Rectal smooth muscle tissue (tissue), 1 donor: ENCODE data around the gene PPIP5K1.

ENCODE experiments used
- H3K27ac ChIP-seq: one replicate; pipeline ENCODE4 v1.7.0; 2013; ENCODE audit warnings: low read depth, low read length, inconsistent platforms
- H3K27me3 ChIP-seq: one replicate; pipeline ENCODE4 v1.7.0; 2013; ENCODE audit warnings: low read length; ENCODE audit not compliant: control insufficient read depth, insufficient read depth
- H3K36me3 ChIP-seq: one replicate; pipeline ENCODE4 v1.7.0; 2013; ENCODE audit warnings: low read length; ENCODE audit not compliant: control insufficient read depth, insufficient read depth
- H3K4me1 ChIP-seq: one replicate; pipeline ENCODE4 v1.7.0; 2013; ENCODE audit warnings: low read length; ENCODE audit not compliant: control insufficient read depth, insufficient read depth
- H3K4me3 ChIP-seq: one replicate; pipeline ENCODE4 v1.7.0; 2013; ENCODE audit warnings: low read length
- H3K9ac ChIP-seq: one replicate; pipeline ENCODE4 v1.7.0; 2013; ENCODE audit warnings: low read length

Gene PPIP5K1

DNA sequence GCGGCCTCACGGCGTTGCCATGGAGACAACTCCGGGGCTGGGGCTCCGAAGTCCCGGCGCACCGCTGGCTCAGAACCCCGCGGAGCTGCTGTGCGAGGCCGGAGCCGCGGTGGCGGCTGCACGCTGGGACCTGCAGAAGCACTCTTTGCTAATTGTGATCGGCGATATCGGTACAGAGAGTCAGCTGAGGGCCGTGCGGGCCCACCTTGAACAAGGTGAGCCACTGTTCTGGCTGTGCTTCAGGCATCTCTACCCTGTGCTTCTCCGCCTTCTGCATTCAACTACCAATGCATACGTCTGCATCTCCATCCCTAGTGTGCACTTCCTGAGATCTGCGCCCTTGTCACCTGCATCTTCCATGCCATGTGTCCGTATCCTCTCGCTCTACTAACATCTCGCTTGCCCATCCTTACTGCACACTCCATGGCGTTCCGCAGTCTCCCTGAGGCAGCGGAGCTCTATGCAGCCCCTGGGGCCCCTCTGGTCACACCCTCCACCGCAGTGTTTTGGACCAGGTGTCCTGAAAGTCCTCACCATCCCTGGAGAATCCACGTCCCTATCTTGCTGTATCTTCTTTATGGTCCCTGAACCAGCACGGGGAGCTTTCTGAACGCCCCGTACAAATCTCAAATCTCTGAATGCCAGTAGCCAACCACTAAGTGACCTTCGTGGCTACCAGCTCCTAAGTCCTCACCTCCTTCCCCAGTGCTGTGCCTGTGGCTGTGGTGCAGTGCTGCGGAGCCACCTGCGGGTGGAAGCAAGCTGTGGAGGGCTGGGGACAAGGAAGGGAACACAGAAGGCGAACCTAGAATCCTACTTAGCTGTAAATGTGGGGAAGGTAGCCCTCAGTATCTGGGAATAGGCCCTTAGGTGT, 78.8 kb downstream of the PPIP5K1 start:
- Histone ChIP-seq H3K27ac (no peak overlapping the region), H3K9ac (no peak overlapping the region)

GRCh38 chr15:43510200-43511011, 79.6 kb downstream of the PPIP5K1 start:
- Histone ChIP-seq H3K4me1 (peaks cover 17% of the 10 kb centered on the region), H3K36me3 (no peaks in the 10 kb centered on the region), H3K9ac (no peak overlapping the region), H3K27ac (peak overlapping the region; percentile 94), H3K27me3 (no peaks in the 10 kb centered on the region), H3K4me3 (peak overlapping the region; percentile 89)

More for the DNA sequence above, 78.8 kb downstream of the PPIP5K1 start:
- H3K27me3 ChIP-seq: no peaks in the 10 kb centered on the region
- no peaks in the 10 kb centered on the region for H3K36me3 ChIP-seq
- H3K4me3 ChIP-seq: peak overlapping the region; percentile 89
- peaks cover 25% of the 10 kb centered on the region for H3K4me1 ChIP-seq

GRCh38 chr15:43509660-43510199, 80.3 kb downstream of the PPIP5K1 start:
- peak overlapping the region; percentile 94 for H3K27ac ChIP-seq
- no peaks in the 10 kb centered on the region for H3K27me3 ChIP-seq
- no peak overlapping the region for H3K9ac ChIP-seq
- H3K4me1 ChIP-seq: peaks cover 17% of the 10 kb centered on the region
- H3K36me3 ChIP-seq: no peaks in the 10 kb centered on the region
- H3K4me3 ChIP-seq: peak overlapping the region; percentile 52

GRCh38 chr15:43508991-43509659, 80.9 kb downstream of the PPIP5K1 start:
- H3K4me3 ChIP-seq: peak overlapping the region; percentile 52
- H3K9ac ChIP-seq: no peak overlapping the region
- H3K4me1 ChIP-seq: peaks cover 17% of the 10 kb centered on the region
- peak overlapping the region; percentile 94 for H3K27ac ChIP-seq
- no peaks in the 10 kb centered on the region for H3K27me3 ChIP-seq
- H3K36me3 ChIP-seq: no peaks in the 10 kb centered on the region

GRCh38 chr15:43508421-43508820, 81.6 kb downstream of the PPIP5K1 start:
- peak overlapping the region; percentile 94 for H3K27ac ChIP-seq
- no peaks in the 10 kb centered on the region for H3K27me3 ChIP-seq
- no peak overlapping the region for H3K9ac ChIP-seq
- no peaks in the 10 kb centered on the region for H3K36me3 ChIP-seq
- peaks cover 17% of the 10 kb centered on the region for H3K4me1 ChIP-seq
- H3K4me3 ChIP-seq: no peak overlapping the region

- H3K9ac ChIP-seq: no peak overlapping the region
- H3K27ac ChIP-seq: no peak overlapping the region
Measured at GRCh38 chr15:43505738-43506137, 84.3 kb downstream of the PPIP5K1 start.

GRCh38 chr15:43499635-43500034, 90.4 kb downstream of the PPIP5K1 start:
- Histone ChIP-seq H3K27me3 (no peaks in the 10 kb centered on the region), H3K36me3 (no peaks in the 10 kb centered on the region), H3K9ac (no peak overlapping the region), H3K27ac (no peak overlapping the region), H3K4me1 (no peaks in the 10 kb centered on the region), H3K4me3 (no peak overlapping the region)

More at GRCh38 chr15:43505738-43506137, 84.3 kb downstream of the PPIP5K1 start:
- H3K36me3 ChIP-seq: no peaks in the 10 kb centered on the region
- peaks cover 17% of the 10 kb centered on the region for H3K4me1 ChIP-seq
- H3K4me3 ChIP-seq: no peak overlapping the region
- no peaks in the 10 kb centered on the region for H3K27me3 ChIP-seq

DNA sequence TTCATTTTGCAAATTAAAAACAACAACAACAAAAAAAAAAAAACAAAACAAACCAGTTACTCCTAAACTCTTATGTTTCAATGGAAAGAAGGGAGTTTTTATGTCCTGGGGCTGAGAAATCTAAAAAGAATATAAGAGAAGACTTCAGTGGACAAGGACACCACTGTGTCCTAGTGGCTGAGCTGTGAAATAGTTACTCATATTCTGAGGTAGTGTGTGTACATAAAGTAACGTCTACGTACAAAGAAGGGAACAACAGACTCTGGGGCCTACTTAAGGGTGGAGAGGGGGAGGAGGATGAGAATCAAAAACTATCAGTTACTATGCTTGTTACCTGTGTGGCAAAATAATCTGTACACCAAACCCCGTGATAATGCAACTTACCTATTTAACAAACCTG, 91.0 kb downstream of the PPIP5K1 start:
- no peak overlapping the region for H3K9ac ChIP-seq
- H3K4me3 ChIP-seq: no peak overlapping the region
- no peaks in the 10 kb centered on the region for H3K4me1 ChIP-seq
- H3K27ac ChIP-seq: no peak overlapping the region
- no peaks in the 10 kb centered on the region for H3K27me3 ChIP-seq
- H3K36me3 ChIP-seq: no peaks in the 10 kb centered on the region

DNA sequence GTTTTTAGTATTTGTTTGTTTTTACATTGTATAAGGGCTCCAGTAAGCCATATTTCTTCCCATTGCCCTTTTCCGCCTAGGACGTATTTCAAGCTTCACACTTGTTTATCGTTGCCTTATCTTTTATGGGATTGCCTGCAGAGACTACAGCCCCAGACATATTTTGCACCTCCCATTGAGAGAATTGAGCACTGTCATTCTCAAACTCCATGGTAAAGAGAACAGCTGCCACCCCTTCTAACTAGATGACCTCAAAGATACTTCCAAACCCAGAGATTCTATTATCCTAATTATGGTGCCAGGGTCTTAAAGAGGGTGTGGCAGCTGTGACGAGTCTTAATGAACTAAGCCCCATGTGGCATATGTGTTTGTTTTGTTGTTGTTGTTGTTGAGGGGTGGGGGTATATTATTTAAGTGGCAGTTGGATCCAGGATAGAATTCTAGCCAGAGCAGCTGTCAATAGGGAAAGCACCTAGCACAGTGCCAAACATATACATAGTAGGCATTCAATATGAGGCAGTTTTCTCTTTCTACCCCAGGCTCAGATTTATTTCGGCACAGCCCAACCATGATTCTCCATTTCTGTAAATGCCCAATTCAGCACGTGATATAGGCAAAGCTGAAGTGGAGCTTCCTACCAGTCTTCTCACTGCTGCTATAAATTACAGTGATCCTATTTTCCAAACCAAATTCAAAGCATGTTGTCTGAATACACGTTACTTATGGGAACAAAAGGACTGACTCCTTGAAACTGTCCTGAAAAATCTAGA, 96.1 kb downstream of the PPIP5K1 start:
- Histone ChIP-seq H3K4me1 (peaks cover 9% of the 10 kb centered on the region), H3K9ac (no peak overlapping the region), H3K27ac (peak overlapping the region; percentile 91), H3K27me3 (no peaks in the 10 kb centered on the region), H3K36me3 (no peaks in the 10 kb centered on the region), H3K4me3 (peak overlapping the region; percentile 97)

GRCh38 chr15:43492673-43493601, 97.1 kb downstream of the PPIP5K1 start, which contains the start of gene TP53BP1:
TSS of gene TP53BP1 (minus strand) at chr15:43493156. CDS start at chr15:43493043, 113 bp downstream.
- H3K27ac ChIP-seq: peak within 1 kb of the TSS; percentile 91
- H3K27me3 ChIP-seq: no peaks in the 10 kb centered on the region
- no peaks in the 10 kb centered on the region for H3K36me3 ChIP-seq
- H3K9ac ChIP-seq: peak within 1 kb of the TSS; percentile 84
- H3K4me3 ChIP-seq: peak within 1 kb of the TSS; percentile 97
- peaks cover 9% of the 10 kb centered on the region for H3K4me1 ChIP-seq
